HG03097 (cell line): ENCODE data around the gene UBE2G2.

ENCODE experiments used
- ATAC-seq: cut with Tn5 transposase; IDR thresholded peaks from one replicate; pipeline ENCODE4 v1.9.1; 2021; ENCODE audit not compliant: unreplicated experiment, low FRiP score

Gene UBE2G2

DNA sequence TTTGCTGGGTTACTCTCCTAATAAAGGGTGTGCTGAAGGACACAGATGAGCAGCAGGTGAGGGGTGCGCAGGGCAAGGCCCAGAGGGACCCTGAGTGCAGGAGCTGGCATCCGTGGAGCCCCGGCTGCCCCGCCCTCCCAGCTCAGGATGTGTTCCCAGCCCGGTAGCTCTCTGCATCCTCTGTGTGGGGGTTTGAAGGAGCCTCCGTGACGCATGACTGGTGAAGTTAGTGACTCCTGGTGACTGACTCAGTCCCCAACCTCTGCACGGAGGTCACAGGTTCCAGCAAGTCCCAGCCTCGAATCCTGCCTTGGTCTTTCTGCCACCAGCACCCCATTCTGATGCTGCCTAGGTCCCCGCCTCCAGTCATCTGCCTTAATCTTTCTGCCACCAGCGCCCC lies 68.7 kb downstream of the UBE2G2 start:
- ATAC-seq: no peak

DNA sequence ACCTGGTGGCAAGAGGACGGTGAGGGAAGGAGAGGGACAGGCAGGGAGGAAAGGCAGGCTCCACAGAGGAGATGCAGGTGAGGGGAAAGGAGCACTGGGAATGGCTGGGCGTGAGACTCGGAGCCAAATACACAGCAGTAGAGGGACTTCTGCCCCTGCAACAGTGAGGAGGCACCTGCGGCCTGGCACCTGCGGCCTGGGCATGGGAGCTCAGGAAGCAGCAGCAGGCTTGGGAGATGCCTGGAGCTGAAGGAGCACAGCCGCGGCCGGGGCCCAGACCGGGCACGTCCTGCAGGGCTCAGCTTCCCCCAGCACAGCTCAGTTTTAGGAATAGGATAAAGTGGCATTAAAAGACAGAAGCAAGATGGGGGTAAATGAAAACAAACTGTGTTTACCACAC lies 69.4 kb downstream of the UBE2G2 start:
- ATAC-seq: no peak

DNA sequence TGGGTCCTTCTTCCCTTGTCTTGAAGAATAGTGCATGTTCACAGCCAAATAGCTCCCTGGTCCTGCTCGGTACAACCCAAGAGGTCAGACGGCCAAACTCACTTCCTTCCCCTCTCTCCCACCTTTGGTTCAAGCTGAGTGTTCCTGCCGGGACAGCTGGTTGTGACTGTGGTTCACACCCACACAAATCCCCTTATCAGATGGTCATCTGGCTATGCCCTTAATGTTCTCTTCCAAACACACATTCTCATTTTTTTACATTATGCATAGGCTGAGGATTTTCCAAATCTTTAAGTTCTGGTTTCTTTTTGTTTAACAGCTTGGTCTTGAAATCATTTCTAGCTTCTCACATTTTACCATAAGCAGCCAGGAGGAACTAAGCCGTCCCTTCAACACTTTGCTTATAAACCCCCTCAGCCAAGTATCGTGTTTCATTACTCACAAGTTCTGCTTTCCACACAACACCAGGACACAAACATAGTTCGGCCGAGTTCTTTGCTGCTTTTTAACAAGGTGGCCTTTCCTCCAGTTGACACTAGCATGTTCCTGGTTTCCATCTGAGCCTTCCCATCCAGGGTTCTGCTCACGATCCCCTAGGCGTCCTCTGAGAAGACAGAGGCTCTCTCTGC lies 70.6 kb downstream of the UBE2G2 start:
- no peak for ATAC-seq

DNA sequence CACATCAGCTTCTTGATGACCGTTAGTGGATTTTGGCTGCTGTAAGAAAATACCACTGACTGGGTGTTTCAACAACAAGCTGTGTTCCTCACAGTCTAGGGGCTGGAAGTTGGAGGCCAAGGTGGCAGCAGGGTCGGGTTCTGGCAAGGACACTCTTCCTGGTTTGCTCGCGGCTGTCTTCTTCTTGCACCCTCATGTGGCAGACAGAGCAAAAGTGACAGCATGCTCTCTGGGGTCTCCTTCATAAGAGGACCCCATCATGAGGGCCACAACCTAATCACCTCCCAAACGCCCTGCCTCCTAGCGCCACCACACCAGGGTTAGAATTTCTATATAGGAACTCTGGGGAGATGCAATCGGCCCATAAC lies 71.6 kb downstream of the UBE2G2 start:
- ATAC-seq: no peak

DNA sequence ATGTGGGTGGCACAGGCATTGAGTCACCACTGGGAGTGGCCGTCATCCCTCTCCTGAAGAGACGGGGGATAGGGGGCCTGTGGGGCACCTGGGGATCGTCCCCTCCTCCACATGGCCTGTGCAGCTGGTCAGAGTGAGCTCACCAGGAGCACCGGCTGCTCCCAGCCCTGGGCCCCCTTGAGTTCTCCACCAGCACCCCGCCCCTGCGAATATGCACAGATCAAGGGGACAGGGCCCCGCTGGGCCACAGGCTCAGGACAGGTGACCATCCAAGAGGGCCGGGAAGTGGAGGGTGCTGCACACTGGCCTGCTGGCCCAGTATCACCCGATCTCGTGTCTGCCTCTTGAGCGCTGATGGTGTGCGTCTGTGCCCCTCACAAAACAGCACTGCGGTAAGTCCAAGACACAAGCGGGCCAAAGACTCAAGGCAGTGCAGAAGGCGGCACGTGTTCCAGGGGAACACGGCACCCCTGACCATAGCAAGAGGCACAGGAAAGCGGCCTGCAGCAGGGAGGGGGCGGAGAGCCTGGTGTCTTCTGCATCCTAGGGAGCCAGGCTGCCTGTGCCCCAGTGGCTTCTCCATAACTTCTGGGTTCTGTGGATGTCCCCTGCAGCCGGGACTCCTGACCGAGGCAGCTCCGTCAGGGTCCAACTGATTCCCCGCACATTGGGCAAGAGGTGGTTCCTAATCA lies 72.1 kb downstream of the UBE2G2 start:
- no peak for ATAC-seq

DNA sequence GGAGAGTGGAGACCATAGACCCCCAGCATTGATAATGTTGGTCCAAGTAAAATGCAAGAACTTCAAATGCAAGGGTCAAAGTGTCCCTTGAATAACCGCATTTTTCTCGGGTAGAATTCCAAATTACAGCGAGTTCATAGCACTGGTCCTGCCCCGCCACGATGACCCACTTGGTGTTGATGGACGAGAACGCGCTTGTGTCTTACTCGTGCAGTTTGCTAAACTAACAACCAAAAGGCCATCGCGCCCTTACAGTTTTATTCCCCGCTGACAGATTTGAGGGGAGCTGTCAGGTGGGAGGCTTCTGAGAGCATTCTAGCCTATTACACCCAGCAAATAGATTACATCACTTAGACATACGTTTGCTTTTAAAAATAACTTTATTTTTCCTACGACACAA lies 72.9 kb downstream of the UBE2G2 start:
- ATAC-seq: no peak

DNA sequence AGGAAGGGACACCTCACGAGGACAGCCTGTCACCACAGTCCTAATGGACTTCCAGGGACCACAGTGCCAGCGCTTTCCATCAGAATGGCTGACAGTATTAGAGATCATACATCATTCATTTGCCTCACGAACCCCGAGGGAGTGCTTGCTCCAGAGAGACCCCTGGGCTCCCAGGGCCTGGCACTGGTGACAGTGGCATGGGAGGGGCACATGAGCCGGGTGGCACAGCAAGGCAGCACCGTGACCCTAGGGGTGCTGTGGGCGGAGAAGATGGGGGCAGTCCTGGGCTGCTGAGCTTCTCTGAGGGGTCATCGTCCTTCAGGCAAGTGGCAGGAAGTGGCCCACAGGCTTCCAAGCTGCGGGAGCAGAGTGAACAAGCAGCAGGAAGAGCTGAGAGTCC lies 73.9 kb downstream of the UBE2G2 start:
- no peak for ATAC-seq

DNA sequence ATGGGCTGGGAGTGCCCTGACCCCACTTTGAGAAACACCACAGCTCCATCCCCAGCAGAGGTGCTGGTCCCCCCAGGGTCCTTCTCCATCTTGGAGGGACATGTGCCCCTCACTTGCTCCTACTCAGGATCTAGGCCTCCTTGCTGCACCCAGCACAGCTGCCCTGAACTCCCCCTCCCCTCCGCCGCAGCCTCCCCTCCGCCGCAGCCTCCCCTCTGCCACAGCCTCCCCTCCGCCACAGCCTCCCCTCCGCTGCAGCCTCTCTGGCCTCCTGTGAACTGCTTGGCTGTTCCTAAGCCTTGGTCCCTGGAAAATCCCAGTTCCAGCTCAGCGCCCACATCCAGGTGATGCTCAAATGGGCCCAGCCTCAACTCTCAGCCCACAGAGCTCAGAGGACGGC lies 74.3 kb downstream of the UBE2G2 start:
- no peak for ATAC-seq

DNA sequence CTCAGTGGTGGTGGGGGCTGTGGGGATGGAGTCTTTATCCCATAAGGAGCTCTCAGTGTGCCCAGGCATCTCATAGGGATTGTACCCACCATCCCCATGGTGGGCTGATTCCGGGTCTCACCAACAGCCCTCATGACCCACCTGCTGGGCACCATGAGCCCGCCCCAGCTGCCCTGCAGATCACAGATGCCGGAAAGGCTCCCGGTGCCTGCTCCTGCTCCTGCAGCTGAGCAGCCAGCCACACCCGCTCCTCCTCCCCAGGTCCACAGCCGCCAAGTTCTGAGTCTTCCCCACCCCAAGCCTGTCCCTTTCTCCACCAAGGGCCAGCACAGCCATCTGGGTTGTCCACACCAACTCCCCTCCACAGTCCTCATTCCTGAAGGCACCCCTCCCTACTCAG lies 74.8 kb downstream of the UBE2G2 start:
- ATAC-seq: no peak

DNA sequence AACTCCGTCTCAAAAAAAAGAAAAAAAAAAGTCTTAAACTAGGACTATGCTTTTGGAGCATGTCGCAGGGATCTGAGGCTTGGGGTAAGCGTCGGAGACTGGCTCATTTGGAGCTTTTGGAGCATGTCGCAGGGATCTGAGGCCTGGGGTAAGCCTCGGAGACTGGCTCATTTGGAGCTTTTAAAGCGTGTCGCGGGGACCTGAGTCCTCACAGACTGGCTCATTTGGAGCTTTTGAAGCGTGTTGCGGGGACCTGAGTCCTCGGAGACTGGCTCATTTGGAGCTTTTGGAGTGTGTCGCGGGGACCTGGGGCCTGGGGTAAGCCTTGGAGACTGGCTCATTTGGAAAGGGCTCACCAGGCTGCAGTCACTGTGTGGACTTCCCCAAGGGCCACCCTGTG lies 76.7 kb downstream of the UBE2G2 start:
- ATAC-seq: no peak

DNA sequence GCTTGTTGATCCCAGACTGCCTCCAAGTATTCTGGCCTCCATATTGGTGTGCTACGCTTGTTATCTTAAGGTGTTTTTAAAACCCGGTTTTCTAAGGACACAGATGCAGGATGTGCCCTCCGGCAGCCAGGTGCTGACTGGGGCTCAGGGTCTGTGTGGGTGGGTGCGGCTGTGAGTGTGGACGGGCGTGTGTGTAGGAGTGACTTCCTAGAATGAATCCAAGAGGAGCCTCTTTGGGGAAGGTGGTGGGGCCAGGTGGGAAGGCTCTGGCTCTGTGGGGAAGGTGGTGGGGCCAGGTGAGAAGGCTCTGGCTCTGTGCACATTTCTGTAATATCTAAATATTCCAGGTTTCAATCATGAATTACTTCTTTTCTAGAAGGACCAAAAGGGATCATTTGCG lies 77.4 kb downstream of the UBE2G2 start:
- ATAC-seq: no peak

DNA sequence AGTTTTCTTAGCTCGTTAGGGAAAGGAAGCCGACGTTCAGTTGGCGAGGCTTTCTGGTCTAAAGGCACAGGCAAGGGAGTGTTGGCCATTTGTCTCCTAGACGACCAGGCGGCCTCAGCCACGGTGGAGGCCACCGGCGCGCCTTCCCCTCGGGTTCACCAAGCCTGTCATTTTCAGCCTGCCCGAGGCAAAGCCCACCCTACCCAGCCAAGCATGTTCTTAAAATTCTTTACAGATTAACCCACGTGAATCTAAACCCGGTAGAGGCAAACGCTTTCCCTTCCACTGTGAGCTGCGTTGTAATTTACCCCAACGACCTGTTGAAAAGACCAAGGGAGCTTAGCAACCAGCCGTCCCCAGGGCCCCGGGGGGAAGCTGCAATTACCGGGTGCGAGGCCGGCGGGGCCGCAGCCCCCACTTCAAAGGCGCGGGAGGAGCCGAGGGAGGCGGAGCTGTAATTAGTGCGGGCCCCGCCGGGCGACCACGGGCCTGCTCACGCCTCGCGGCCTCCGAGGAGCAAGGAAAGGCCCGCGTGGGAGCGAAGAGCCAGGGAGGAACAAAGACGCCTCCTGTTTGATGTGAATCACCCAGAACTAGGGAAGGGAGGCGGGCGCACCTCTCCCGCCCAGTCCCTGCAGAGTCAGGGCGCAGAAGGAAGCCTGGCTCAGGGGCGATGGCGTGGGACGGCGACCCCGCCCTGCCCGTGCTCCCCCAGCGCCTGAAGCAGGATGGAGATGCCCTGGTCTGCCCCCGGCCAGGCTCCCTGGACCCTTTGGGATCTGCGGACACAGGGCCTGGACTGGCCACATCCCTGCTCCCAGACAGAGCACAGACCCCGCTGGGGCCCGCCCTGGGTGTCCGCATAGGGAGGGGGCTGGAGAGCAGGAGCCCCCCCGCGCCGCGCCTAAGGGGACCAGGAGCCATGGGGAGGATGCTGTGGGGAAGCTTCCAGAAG lies 78.2 kb downstream of the UBE2G2 start:
- ATAC-seq: no peak

DNA sequence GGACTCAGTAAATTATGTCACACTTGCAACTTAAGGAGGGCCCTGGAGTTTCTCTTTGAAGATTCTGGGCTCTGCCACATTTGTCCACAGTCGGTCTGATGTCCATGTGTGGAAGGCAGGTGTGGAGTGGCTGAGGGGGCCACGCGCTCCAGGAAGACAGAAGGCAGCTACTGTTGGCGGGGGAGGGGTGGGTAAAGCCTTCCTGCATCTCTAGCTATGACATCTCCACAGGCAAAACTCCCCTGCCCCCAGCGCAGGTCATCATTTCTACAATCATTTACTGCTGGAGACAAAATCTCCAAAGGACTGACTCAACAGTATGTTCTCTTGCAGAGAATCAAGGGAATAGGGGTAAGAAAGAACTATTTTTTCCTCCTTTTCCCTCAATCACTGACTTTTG lies 78.9 kb downstream of the UBE2G2 start:
- no peak for ATAC-seq

DNA sequence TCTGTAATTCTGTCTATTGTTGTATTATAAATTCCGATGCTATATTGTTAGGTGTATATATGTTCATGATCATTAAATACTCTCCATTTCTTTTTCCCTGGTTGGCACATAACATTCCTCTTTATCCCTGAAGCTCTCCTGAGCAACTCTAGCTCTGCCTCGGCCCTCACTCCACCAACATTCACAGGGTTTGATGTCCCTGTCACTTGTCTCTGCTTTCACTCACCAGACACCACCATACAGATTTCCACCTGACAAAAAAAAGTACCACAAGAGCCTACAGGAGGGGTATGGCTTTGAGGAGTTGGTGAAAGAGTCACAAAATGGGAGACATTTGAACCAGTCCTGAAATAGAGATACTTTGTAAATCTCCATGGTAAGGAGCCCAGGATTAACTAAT lies 81.5 kb downstream of the UBE2G2 start:
- no peak for ATAC-seq
